Endothelial cell of umbilical vein (primary cell): ENCODE results near the gene FAM98B. TPM values are rescaled to one million over a fixed set of nuclear protein-coding genes. Genes with fewer than 3 reads are reported as not detected.

Experiments
- BruUV-seq: library from RNA; stranded (reverse); fragments of 400-500 nt; replicated peaks from 2 replicates; lab custom pipeline; 2021; lab: Mats Ljungman, UMichigan
- CTCF ChIA-PET: fragments of 300-600, 350-600 bp; sonication (Branson Sonifier 250); formaldehyde crosslinking; loops from one replicate; lab custom pipeline; 2021; ENCODE audit warnings: antibody characterized with exemption, inconsistent platforms; lab: Charles Lee
- POLR2A ChIA-PET: fragments of 300-600, 350-600 bp; sonication (Branson Sonifier 250); formaldehyde crosslinking; loops from one replicate; lab custom pipeline; 2021; ENCODE audit warnings: antibody characterized with exemption, inconsistent platforms; lab: Charles Lee
- DNase-seq: peaks from one replicate; pipeline ENCODE4 v3.0.0-alpha.2; 2011; ENCODE audit warnings: low read depth, low spot score
- FAIRE-seq: peaks from 2 replicates; lab custom pipeline; 2011; peaks lifted over from hg19 to GRCh38; lab: Jason Lieb, UNC
- H2AFZ ChIP-seq: 2 replicates; pipeline ENCODE4 v1.6.0; 2012; ENCODE audit warnings: low read depth, low read length, control low read depth, inconsistent platforms
- H3K27ac ChIP-seq: 2 replicates; pipeline ENCODE4 v1.5.1; 2011; ENCODE audit warnings: low read depth, mild to moderate bottlenecking, control low read depth, low read length, moderate library complexity; ENCODE audit not compliant: insufficient read depth
- H3K27me3 ChIP-seq, 2 experiments: 2 replicates each; pipeline versions ENCODE4 v1.6.0 to v1.6.1; 2011; ENCODE audit warnings: low read length in 2 of 2, mixed read lengths in 1 of 2; ENCODE audit not compliant: control insufficient read depth in 2 of 2, insufficient read depth in 2 of 2
- H3K36me3 ChIP-seq, 2 experiments: 2 replicates in 1 of 2; 3 replicates in 1 of 2; pipeline ENCODE4 v1.5.1; 2011; ENCODE audit warnings: low read length in 2 of 2, mild to moderate bottlenecking in 1 of 2, moderate library complexity in 1 of 2; ENCODE audit not compliant: control insufficient read depth in 2 of 2, insufficient read depth in 2 of 2; ENCODE audit errors: extremely low read depth in 1 of 2
- H3K4me1 ChIP-seq: 3 replicates; pipeline ENCODE4 v1.5.1; 2011; ENCODE audit warnings: mild to moderate bottlenecking, low read length; ENCODE audit not compliant: control insufficient read depth, insufficient read depth; ENCODE audit errors: extremely low read depth
- H3K4me2 ChIP-seq: 2 replicates; pipeline ENCODE4 v1.6.1; 2011; ENCODE audit warnings: low read length, control low read depth, mixed read lengths; ENCODE audit not compliant: insufficient read depth
- H3K4me3 ChIP-seq, 3 experiments: fragments of 200-600 bp in 1 of 3; sonication (generic), shearing (Covaris generic) in 1 of 3; replicated peaks in 1 of 3; 2 replicates each; pipeline ENCODE4 v1.5.1; 2011 to 2016; ENCODE audit warnings: control low read depth in 3 of 3, low read length in 3 of 3, mild to moderate bottlenecking in 2 of 3, inconsistent platforms in 1 of 3, low read depth in 1 of 3, moderate library complexity in 1 of 3; ENCODE audit not compliant: insufficient read depth in 1 of 3
- H3K79me2 ChIP-seq: 2 replicates; pipeline ENCODE4 v1.6.0; 2012; ENCODE audit warnings: low read length, inconsistent platforms; ENCODE audit not compliant: control insufficient read depth, insufficient read depth
- H3K9ac ChIP-seq: replicated peaks from 2 replicates; pipeline ENCODE3; 2011; ENCODE audit warnings: low read length, control low read depth; ENCODE audit not compliant: insufficient read depth; ENCODE audit errors: extremely low read depth
- H3K9me1 ChIP-seq: replicated peaks from 3 replicates; pipeline ENCODE4 v1.6.0; 2011; ENCODE audit warnings: mild to moderate bottlenecking, low read length; ENCODE audit not compliant: control insufficient read depth, insufficient read depth; ENCODE audit errors: extremely low read depth
- H3K9me3 ChIP-seq: replicated peaks from 2 replicates; pipeline ENCODE4 v1.5.1; 2012; ENCODE audit warnings: low read length, inconsistent platforms; ENCODE audit not compliant: control insufficient read depth, insufficient read depth
- H4K20me1 ChIP-seq: replicated peaks from 2 replicates; pipeline ENCODE3; 2011; ENCODE audit warnings: mild to moderate bottlenecking, low read length; ENCODE audit not compliant: control insufficient read depth, insufficient read depth; ENCODE audit errors: extremely low read depth
- EZH2 ChIP-seq: IDR thresholded peaks from 2 replicates; pipeline ENCODE4 v1.6.1; 2012; ENCODE audit warnings: borderline replicate concordance, low read depth, mild to moderate bottlenecking, moderate library complexity, low read length, inconsistent platforms; ENCODE audit not compliant: severe bottlenecking
- FOS ChIP-seq: IDR thresholded peaks from 2 replicates; pipeline ENCODE4 v1.6.1; 2011; ENCODE audit warnings: mild to moderate bottlenecking, low read length, moderate library complexity, borderline replicate concordance; ENCODE audit not compliant: insufficient read depth
- GATA2 ChIP-seq: IDR thresholded peaks from 2 replicates; pipeline ENCODE4 v1.7.0; 2011; ENCODE audit warnings: low read depth, mild to moderate bottlenecking, moderate library complexity, mixed read lengths, low read length; ENCODE audit not compliant: insufficient read length, insufficient read depth
- JUN ChIP-seq: IDR thresholded peaks from 2 replicates; pipeline ENCODE4 v1.6.1; 2011; ENCODE audit warnings: borderline replicate concordance, low read depth; ENCODE audit not compliant: insufficient read length, insufficient read depth
- MYC ChIP-seq: IDR thresholded peaks from one replicate; pipeline ENCODE4 v1.6.1; 2011; ENCODE audit warnings: mild to moderate bottlenecking, low read depth, low read length
- POLR2A ChIP-seq: IDR thresholded peaks from 2 replicates; pipeline ENCODE4 v1.6.1; 2012; ENCODE audit warnings: low read depth, mild to moderate bottlenecking, control low read depth, low read length
- POLR2AphosphoS5 ChIP-seq: IDR thresholded peaks from 2 replicates; pipeline ENCODE4 v1.6.1; 2012; ENCODE audit warnings: low read depth, mild to moderate bottlenecking, control low read depth, low read length, moderate library complexity; ENCODE audit not compliant: insufficient read depth
- dilution Hi-C: fragments of 300-500 bp; cut with MboI; formaldehyde crosslinking; loops from one replicate; pipeline ENCODE4 v1.15.0; 2019; ENCODE audit warnings: low sequenced_read_pairs; ENCODE audit not compliant: extremely low pct_ligation_motif_present
- intact Hi-C: fragments of 100-400 bp; cut with micrococcal nuclease; formaldehyde crosslinking; loops from one replicate; pipeline ENCODE4 v1.10.0; 2022
- polyA plus RNA-seq, 4 experiments: library from polyadenylated mRNA; depleted of rRNA in 3 of 4; stranded (reverse) in 3 of 4; unstranded in 1 of 4; fragments of >200 nt; gene quantifications; 2 replicates each; pipeline versions ENCODE4 v1.2.1 to v1.2.3, GENCODE V29; 2011 to 2012; ENCODE audit warnings: missing spikeins in 1 of 4
- total RNA-seq: library from RNA; stranded (reverse); gene quantifications from 2 replicates; pipeline ENCODE4 v1.2.3, GENCODE V29; 2021
- TF ChIP-seq, protein P1 (sequence below): IDR thresholded peaks from 2 replicates; pipeline ENCODE4 v1.6.1; 2011; ENCODE audit not compliant: insufficient read depth, insufficient read length

Gene FAM98B
- total and polyA plus RNA-seq, 2 donors (not counting 3 experiments of a cell fraction or from before 2014, with no cell fraction given), result 4.2 to 22.3 TPM

DNA sequence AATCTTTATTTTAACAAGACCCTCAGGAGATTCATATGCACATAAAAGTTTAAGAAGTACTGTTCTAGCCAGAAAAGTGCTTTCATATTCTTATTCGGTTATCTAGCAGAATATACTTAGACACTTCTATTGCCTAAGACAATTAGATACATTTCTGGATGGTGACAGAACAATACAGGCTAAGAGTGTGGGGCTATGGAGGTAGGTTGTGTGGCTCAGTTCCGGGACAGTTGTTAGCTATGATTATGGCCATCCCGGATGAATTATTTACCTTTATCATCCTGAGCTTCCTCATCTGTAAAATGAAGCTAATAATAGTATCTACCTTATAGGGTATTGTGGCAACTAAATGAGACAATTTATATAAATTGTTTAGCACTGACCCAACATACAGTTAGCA, 6.6 kb downstream of the FAM98B start:
- Histone ChIP-seq H2AFZ (no peak overlapping the region), H3K79me2 (peaks cover 75% of the 10 kb centered on the region), H3K27me3 (no peaks in the 10 kb centered on the region), H3K4me2 (peak overlapping the region; percentile 74), H3K27ac (no peak overlapping the region), H4K20me1 (peaks cover 11% of the 10 kb centered on the region), H3K4me3 (no peak overlapping the region), H3K9me3 (no peaks in the 10 kb centered on the region), H3K9ac (no peak overlapping the region), H3K4me1 (peaks cover 10% of the 10 kb centered on the region), H3K36me3 (no peaks in the 10 kb centered on the region), H3K9me1 (no peaks in the 10 kb centered on the region)
- intact Hi-C loops (no loop called here), dilution Hi-C loops (no loop called here)
- BruUV-seq, result no TSS peak
- FAIRE-seq, result no peak
- no peak for DNase-seq
- ChIA-PET CTCF (interaction anchor here (0.7 to 2.6 kb wide), 13 partner anchors 11 to 465 kb away, joined by 3 to 26 read pairs (median 4); no protein-coding TSS in a partner anchor), POLR2A (no interaction called here)
- TF ChIP-seq GATA2 (no peak), FOS (no peak), POLR2A (no peak), MYC (no peak), EZH2 (no peak), POLR2AphosphoS5 (no peak), JUN (no peak)
- TF ChIP-seq, protein P1, sequence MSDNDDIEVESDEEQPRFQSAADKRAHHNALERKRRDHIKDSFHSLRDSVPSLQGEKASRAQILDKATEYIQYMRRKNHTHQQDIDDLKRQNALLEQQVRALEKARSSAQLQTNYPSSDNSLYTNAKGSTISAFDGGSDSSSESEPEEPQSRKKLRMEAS, result no peak
